Measurements from ENCODE around the gene PADI3.

GRCh38 chr1:17304826-17305175, 55.9 kb downstream of the PADI3 start:
- TF ChIP-seq GATA2 (IDR thresholded peaks at IDR 0.05; ENCODE audit: low read depth, low read length) (no peak), GATA3 (IDR thresholded peaks at IDR 0.05; ENCODE audit: low read depth, low read length) (no peak)

Measured in SH-SY5Y (cell line).